ENCODE data around the gene TOMM40L. TPM values are rescaled to one million over a fixed set of nuclear protein-coding genes. Genes with fewer than 3 reads are reported as not detected.

TOMM40L gene
- total and polyA plus RNA-seq, 2 donors (not counting 1 experiment from before 2014, with no cell fraction given), result 11.1 to 11.7 TPM

GRCh38 chr1:161189036-161189435, 36.8 kb upstream of the TOMM40L start:
- no peak for DNase-seq (ENCODE audit: low read depth in 2 of 2)
- no peak overlapping the region for H3K9ac ChIP-seq (ENCODE audit: insufficient read depth, low read length)
- no peak for TF ChIP-seq EZH2 (IDR thresholded peaks at IDR 0.05; ENCODE audit: low read length, missing control alignments)
- TF ChIP-seq CTCF (conservative IDR thresholded peaks at IDR 0.05 in 1 of 2, IDR thresholded peaks at IDR 0.05 in 1 of 2; ENCODE audit: low read depth in 1 of 2, low read length in 2 of 2), result no peak
- peaks cover 14% of the 10 kb centered on the region for H3K36me3 ChIP-seq (ENCODE audit: control insufficient read depth, insufficient read depth, low read length)
- no peaks in the 10 kb centered on the region for H4K20me1 ChIP-seq (ENCODE audit: control insufficient read depth, extremely low read depth, insufficient read depth, low read length)
- H3K27me3 ChIP-seq (ENCODE audit: control insufficient read depth, insufficient read depth, low read length), result no peaks in the 10 kb centered on the region
- no peak overlapping the region for H3K4me3 ChIP-seq (replicated peaks in 1 of 4; ENCODE audit: control extremely low read depth in 1 of 4, insufficient read depth in 1 of 4, low read depth in 3 of 4, low read length in 4 of 4)
- no peaks in the 10 kb centered on the region for H3K9me3 ChIP-seq (ENCODE audit: control insufficient read depth, insufficient read depth, low read depth, low read length)
- H2AFZ ChIP-seq (ENCODE audit: low read length), result no peak overlapping the region
- H3K4me2 ChIP-seq (ENCODE audit: extremely low read depth, insufficient read depth, low read length), result no peak overlapping the region
- H3K79me2 ChIP-seq (ENCODE audit: control insufficient read depth, insufficient read depth, low read length), result no peaks in the 10 kb centered on the region
- peaks cover 2% of the 10 kb centered on the region for H3K4me1 ChIP-seq (ENCODE audit: control insufficient read depth, extremely low read depth, insufficient read depth, low read length)
- H3K27ac ChIP-seq (ENCODE audit: insufficient read depth, low read length), result no peak overlapping the region

- no peak overlapping the region for H3K27ac ChIP-seq (ENCODE audit: insufficient read depth, low read length)
- H2AFZ ChIP-seq (ENCODE audit: low read length), result no peak overlapping the region
- no peak for DNase-seq (ENCODE audit: low read depth in 2 of 2)
- no peak for TF ChIP-seq CTCF (conservative IDR thresholded peaks at IDR 0.05 in 1 of 2, IDR thresholded peaks at IDR 0.05 in 1 of 2; ENCODE audit: low read depth in 1 of 2, low read length in 2 of 2)
- TF ChIP-seq EZH2 (IDR thresholded peaks at IDR 0.05; ENCODE audit: low read length, missing control alignments), result no peak
- peaks cover 14% of the 10 kb centered on the region for H3K36me3 ChIP-seq (ENCODE audit: control insufficient read depth, insufficient read depth, low read length)
- peaks cover under 1% of the 10 kb centered on the region for H3K79me2 ChIP-seq (ENCODE audit: control insufficient read depth, insufficient read depth, low read length)
- no peak overlapping the region for H3K4me3 ChIP-seq (replicated peaks in 1 of 4; ENCODE audit: control extremely low read depth in 1 of 4, insufficient read depth in 1 of 4, low read depth in 3 of 4, low read length in 4 of 4)
- no peaks in the 10 kb centered on the region for H3K27me3 ChIP-seq (ENCODE audit: control insufficient read depth, insufficient read depth, low read length)
- no peaks in the 10 kb centered on the region for H3K4me1 ChIP-seq (ENCODE audit: control insufficient read depth, extremely low read depth, insufficient read depth, low read length)
- H3K9ac ChIP-seq (ENCODE audit: insufficient read depth, low read length), result no peak overlapping the region
- H3K4me2 ChIP-seq (ENCODE audit: extremely low read depth, insufficient read depth, low read length), result no peak overlapping the region
- H4K20me1 ChIP-seq (ENCODE audit: control insufficient read depth, extremely low read depth, insufficient read depth, low read length), result no peaks in the 10 kb centered on the region
- H3K9me3 ChIP-seq (ENCODE audit: control insufficient read depth, insufficient read depth, low read depth, low read length), result no peaks in the 10 kb centered on the region
Observed at GRCh38 chr1:161190962-161191521, 34.8 kb upstream of the TOMM40L start.

GRCh38 chr1:161191971-161192370, 33.9 kb upstream of the TOMM40L start:
- no peak for DNase-seq (ENCODE audit: low read depth in 2 of 2)
- TF ChIP-seq EZH2 (IDR thresholded peaks at IDR 0.05; ENCODE audit: low read length, missing control alignments) (no peak), CTCF (conservative IDR thresholded peaks at IDR 0.05 in 1 of 2, IDR thresholded peaks at IDR 0.05 in 1 of 2; ENCODE audit: low read depth in 1 of 2, low read length in 2 of 2) (no peak)
- no peaks in the 10 kb centered on the region for H3K27me3 ChIP-seq (ENCODE audit: control insufficient read depth, insufficient read depth, low read length)
- H3K4me2 ChIP-seq (ENCODE audit: extremely low read depth, insufficient read depth, low read length), result no peak overlapping the region
- no peak overlapping the region for H2AFZ ChIP-seq (ENCODE audit: low read length)
- no peak overlapping the region for H3K4me3 ChIP-seq (replicated peaks in 1 of 4; ENCODE audit: control extremely low read depth in 1 of 4, insufficient read depth in 1 of 4, low read depth in 3 of 4, low read length in 4 of 4)
- no peaks in the 10 kb centered on the region for H3K9me3 ChIP-seq (ENCODE audit: control insufficient read depth, insufficient read depth, low read depth, low read length)
- no peak overlapping the region for H3K27ac ChIP-seq (ENCODE audit: insufficient read depth, low read length)
- peaks cover 9% of the 10 kb centered on the region for H3K4me1 ChIP-seq (ENCODE audit: control insufficient read depth, extremely low read depth, insufficient read depth, low read length)
- H3K9ac ChIP-seq (ENCODE audit: insufficient read depth, low read length), result no peak overlapping the region
- no peaks in the 10 kb centered on the region for H4K20me1 ChIP-seq (ENCODE audit: control insufficient read depth, extremely low read depth, insufficient read depth, low read length)
- peaks cover 16% of the 10 kb centered on the region for H3K36me3 ChIP-seq (ENCODE audit: control insufficient read depth, insufficient read depth, low read length)
- peaks cover 4% of the 10 kb centered on the region for H3K79me2 ChIP-seq (ENCODE audit: control insufficient read depth, insufficient read depth, low read length)
